Measurements from ENCODE around the gene DNAJC27. TPM values are rescaled to one million over a fixed set of nuclear protein-coding genes. Genes with fewer than 3 reads are reported as not detected.
A peak's percentile ranks its signal among the peaks of the same experiment; 100 is the strongest.

Gene DNAJC27
- total and polyA plus RNA-seq, 2 experiments from 2014 or later: 7.4 to 11.3 TPM

DNA sequence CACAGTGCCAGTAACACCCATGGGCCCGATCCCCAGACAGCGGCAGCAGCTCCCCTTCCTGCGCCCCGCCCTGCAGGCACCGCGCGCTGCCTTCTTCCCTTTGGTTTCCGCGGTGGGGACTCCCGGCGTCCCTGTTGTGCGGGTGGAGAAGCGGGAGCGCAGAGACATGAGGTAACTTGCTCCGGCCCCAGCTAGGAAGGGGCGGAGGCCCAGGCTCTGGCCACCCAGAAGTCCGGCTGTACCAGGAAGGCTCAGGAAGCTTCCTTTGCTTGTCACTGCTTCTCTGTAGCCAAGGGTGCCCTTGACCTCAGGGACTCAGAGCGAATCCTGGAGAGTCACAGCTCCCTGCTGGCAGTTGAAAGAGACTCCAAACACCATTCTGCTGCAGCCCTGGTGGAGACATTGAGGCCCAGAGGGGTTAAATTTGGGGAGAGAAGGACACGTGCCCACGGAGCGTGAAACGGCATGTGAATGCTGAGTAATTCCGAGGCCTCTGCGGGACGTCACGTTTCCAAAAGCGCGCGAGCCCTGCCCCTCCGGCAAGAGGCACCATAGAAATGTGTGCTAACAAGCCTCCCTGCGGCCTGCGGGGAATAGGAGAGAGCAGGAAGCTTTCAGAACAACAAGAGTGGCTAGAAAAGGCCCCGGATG, 45.0 kb downstream of the DNAJC27 start:
- H3K36me3 ChIP-seq: no peaks in the 10 kb centered on the region
- H3K4me3 ChIP-seq: no peak overlapping the region
- H3K9me3 ChIP-seq (ENCODE audit: low read depth): no peaks in the 10 kb centered on the region
- H3K27ac ChIP-seq: no peak overlapping the region
- TF ChIP-seq, protein P1, sequence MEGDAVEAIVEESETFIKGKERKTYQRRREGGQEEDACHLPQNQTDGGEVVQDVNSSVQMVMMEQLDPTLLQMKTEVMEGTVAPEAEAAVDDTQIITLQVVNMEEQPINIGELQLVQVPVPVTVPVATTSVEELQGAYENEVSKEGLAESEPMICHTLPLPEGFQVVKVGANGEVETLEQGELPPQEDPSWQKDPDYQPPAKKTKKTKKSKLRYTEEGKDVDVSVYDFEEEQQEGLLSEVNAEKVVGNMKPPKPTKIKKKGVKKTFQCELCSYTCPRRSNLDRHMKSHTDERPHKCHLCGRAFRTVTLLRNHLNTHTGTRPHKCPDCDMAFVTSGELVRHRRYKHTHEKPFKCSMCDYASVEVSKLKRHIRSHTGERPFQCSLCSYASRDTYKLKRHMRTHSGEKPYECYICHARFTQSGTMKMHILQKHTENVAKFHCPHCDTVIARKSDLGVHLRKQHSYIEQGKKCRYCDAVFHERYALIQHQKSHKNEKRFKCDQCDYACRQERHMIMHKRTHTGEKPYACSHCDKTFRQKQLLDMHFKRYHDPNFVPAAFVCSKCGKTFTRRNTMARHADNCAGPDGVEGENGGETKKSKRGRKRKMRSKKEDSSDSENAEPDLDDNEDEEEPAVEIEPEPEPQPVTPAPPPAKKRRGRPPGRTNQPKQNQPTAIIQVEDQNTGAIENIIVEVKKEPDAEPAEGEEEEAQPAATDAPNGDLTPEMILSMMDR (IDR thresholded peaks at IDR 0.05; ENCODE audit: low read depth, low read length): no peak
- peak in 1 of 2 donors; percentile 57 for DNase-seq (ENCODE audit: low read depth in 1 of 2, low spot score in 1 of 2)
- peaks cover 2% of the 10 kb centered on the region for H3K27me3 ChIP-seq
- H3K4me1 ChIP-seq (ENCODE audit: low read depth): peaks cover 10% of the 10 kb centered on the region

DNA sequence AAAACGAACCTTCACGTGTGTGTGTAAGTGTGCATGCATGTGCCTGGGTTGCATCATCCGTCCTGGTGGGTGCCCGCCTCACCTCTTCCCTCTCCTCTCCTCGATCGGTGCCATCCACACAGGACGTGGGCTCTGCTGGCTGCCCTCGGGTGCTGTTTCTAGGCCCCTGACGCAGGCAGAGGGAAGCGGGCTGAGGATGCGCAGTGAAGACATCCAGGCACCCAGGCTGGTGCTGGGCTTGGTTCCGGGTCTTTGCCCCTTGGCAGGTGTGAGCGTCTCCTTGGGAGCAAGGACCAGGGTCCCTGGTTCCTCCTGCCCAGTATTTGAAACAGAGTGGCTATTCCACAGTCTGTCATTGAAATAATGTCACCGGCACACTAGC, 45.5 kb downstream of the DNAJC27 start:
- Histone ChIP-seq H3K36me3 (no peaks in the 10 kb centered on the region), H3K27me3 (peaks cover 7% of the 10 kb centered on the region), H3K27ac (no peak overlapping the region), H3K4me1 (ENCODE audit: low read depth) (peaks cover 8% of the 10 kb centered on the region), H3K4me3 (no peak overlapping the region), H3K9me3 (ENCODE audit: low read depth) (no peaks in the 10 kb centered on the region)
- DNase-seq (ENCODE audit: low read depth in 1 of 2, low spot score in 1 of 2): no peak
- TF ChIP-seq, protein P1 (IDR thresholded peaks at IDR 0.05; ENCODE audit: low read depth, low read length): no peak

DNA sequence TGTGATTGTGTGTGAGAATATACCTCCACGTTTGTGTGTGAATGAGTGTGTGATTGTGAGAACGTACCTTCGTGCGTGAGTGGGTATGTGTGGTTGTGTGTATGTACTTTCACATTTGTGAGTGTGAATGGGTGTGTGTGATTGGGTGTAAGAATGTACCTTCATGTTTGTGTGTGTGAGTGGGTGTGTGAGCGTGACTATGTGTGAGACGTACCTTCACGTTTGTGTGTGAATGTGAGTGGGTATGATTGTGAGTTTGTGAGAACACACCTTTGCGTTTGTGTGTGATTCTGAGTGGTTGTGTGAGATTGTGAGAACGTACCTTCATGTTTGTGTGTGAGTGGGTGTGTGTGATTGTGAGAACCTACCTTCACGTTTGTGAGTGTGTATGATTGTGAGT, 45.9 kb downstream of the DNAJC27 start:
- Histone ChIP-seq H3K9me3 (ENCODE audit: low read depth) (no peaks in the 10 kb centered on the region), H3K4me3 (no peak overlapping the region), H3K27me3 (peaks cover 11% of the 10 kb centered on the region), H3K4me1 (ENCODE audit: low read depth) (peaks cover 4% of the 10 kb centered on the region), H3K27ac (no peak overlapping the region), H3K36me3 (no peaks in the 10 kb centered on the region)
- DNase-seq (ENCODE audit: low read depth in 1 of 2, low spot score in 1 of 2): no peak
- TF ChIP-seq, protein P1 (IDR thresholded peaks at IDR 0.05; ENCODE audit: low read depth, low read length): no peak

DNA sequence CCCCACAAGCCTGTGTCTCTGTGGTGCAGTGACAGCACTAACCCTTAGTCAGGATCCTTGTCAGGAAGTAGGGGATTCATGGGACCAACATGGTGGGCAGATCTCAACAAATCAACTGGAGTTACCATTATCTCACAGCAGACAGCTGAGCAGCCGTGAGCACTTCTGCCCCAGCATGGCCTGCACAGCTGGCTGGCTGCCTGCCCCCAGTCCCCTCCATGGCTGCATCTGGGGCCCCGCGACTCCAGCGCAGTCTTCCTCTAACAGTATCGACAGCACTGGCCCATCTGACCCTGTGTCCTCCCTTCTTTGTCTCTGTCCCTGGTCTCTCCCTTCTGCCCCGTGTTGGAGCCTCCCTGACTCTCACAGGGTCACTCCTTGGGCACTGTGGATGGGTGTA, 47.0 kb downstream of the DNAJC27 start:
- no peaks in the 10 kb centered on the region for H3K9me3 ChIP-seq (ENCODE audit: low read depth)
- no peaks in the 10 kb centered on the region for H3K36me3 ChIP-seq
- no peak for DNase-seq (ENCODE audit: low read depth in 1 of 2, low spot score in 1 of 2)
- no peak overlapping the region for H3K4me3 ChIP-seq
- no peaks in the 10 kb centered on the region for H3K4me1 ChIP-seq (ENCODE audit: low read depth)
- peaks cover 16% of the 10 kb centered on the region for H3K27me3 ChIP-seq
- TF ChIP-seq, protein P1 (IDR thresholded peaks at IDR 0.05; ENCODE audit: low read depth, low read length): no peak
- H3K27ac ChIP-seq: no peak overlapping the region

DNA sequence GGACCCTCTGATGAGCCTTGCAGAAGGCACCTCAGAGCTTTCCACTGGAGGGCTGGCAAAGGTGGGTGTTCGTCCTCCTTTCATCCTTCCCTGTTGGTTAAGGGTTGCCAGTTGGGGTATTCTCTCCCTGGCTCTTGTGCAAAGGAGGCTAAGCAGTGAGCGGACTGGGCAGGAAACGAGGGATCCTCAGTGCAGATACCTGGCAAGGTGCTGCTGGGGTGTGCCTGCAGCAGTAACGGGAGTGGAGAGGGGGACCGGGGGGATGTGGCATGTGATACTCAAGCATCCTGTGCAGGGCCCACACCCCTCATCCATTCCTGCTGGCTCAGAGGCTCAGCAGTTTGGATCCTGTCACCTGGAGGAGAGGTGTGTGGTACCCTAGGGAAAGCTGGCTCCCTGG, 47.5 kb downstream of the DNAJC27 start:
- Histone ChIP-seq H3K9me3 (ENCODE audit: low read depth) (no peaks in the 10 kb centered on the region), H3K4me1 (ENCODE audit: low read depth) (no peaks in the 10 kb centered on the region), H3K4me3 (no peak overlapping the region), H3K36me3 (no peaks in the 10 kb centered on the region), H3K27me3 (peaks cover 20% of the 10 kb centered on the region), H3K27ac (no peak overlapping the region)
- TF ChIP-seq, protein P1 (IDR thresholded peaks at IDR 0.05; ENCODE audit: low read depth, low read length): no peak
- no peak for DNase-seq (ENCODE audit: low read depth in 1 of 2, low spot score in 1 of 2)

Data from cardiac muscle cell (in vitro differentiated cells and primary cell).